Colonic mucosa (tissue), 4 donors: ENCODE measurements around the gene RSBN1. TPM values are rescaled to one million over a fixed set of nuclear protein-coding genes. Genes with fewer than 3 reads are reported as not detected.

Experiments
- DNase-seq: peaks from one replicate; pipeline ENCODE4 v3.0.0-alpha.2; 2020
- H3K27ac ChIP-seq: fragments of 200-600 bp; one replicate; pipeline ENCODE4 v1.8.0; 2021
- H3K27me3 ChIP-seq: fragments of 200-600 bp; one replicate; pipeline ENCODE4 v1.8.0; 2021
- H3K36me3 ChIP-seq: fragments of 200-600 bp; one replicate; pipeline ENCODE4 v1.8.0; 2021
- H3K4me1 ChIP-seq: fragments of 200-600 bp; one replicate; pipeline ENCODE4 v1.8.0; 2021; ENCODE audit warnings: mild to moderate bottlenecking
- H3K4me3 ChIP-seq: fragments of 200-600 bp; one replicate; pipeline ENCODE4 v1.8.0; 2021
- H3K9ac ChIP-seq, 2 donors: one replicate each; pipeline ENCODE4 v1.7.0; 2013; ENCODE audit warnings: control low read depth in 2 of 2, low read depth in 2 of 2, low read length in 2 of 2
- H3K9me3 ChIP-seq: fragments of 200-600 bp; one replicate; pipeline ENCODE4 v1.8.0; 2021
- intact Hi-C: fragments of 100-400 bp; cut with DNase I; formaldehyde crosslinking; loops from one replicate; pipeline ENCODE4 v1.14.1; 2022
- total RNA-seq, 2 donors: library from RNA; stranded (reverse); fragmentation: NEBNext Ultra II Directional in 1 of 2; extraction: Animal tissue kit (Norgen Biotek cat#: 25700) in 1 of 2; gene quantifications; one replicate each; pipeline ENCODE4 v1.2.1, GENCODE V29; 2021
- TF ChIP-seq, protein P1 (sequence below): fragments of 200-600 bp; IDR thresholded peaks from one replicate; pipeline ENCODE4 v1.8.0; 2022; ENCODE audit warnings: antibody characterized with exemption, mild to moderate bottlenecking
- donor health status: healthy.
- donor health status: DM: no; HTN: no; CAD: no.
- donor health status: DM: no; HTN: no; CAD: no.

The RSBN1 gene
- total RNA-seq, 2 donors from 2014 or later = 21.7 to 27.4 TPM

DNA sequence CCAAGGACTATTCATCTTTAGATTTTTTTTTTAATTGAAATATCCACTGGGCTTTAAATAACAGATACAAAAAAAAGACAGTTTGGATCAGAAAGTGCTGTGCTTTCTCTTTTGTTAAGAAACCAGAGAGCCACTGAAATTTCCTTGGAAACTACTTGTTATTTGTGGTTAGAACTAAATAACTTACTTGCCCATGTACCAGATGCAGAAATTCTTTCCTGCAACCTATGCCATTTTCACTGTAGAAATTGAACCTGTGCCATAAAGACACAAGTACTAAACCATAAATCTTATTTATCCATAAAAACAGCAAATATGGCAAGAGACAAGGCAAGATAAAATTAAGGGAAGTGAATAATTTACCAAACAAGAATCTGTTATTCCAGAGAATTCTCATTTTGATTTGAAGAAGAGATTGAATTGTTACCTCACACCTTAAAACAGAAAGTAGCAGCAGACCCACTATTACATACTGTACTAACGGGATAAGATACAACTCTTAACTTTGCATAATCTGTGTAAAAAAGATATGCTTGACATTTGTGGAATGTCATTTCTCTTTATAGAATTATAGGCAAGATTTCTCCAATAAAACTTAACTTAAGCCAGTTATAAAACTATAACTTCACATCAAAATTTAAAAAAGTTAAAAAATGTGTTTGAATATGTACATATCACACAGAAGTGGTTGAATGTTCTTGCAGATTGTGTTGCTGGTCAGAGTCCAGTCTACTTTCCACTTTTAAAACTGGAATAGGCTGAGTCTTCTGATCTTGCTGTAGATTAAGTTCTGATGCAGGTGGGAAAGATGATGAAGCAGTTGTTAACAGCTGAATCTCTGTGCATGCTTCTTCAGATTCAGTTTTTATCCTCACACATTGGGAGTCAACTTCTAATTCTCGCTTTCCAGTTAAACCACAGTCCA lies 46.7 kb downstream of the RSBN1 start:
- Histone ChIP-seq H3K4me1 (no peaks in the 10 kb centered on the region), H3K27me3 (no peaks in the 10 kb centered on the region), H3K27ac (no peak overlapping the region), H3K36me3 (no peaks in the 10 kb centered on the region), H3K9me3 (no peaks in the 10 kb centered on the region), H3K4me3 (no peak overlapping the region), H3K9ac (no peak overlapping the region)
- TF ChIP-seq, protein P1, sequence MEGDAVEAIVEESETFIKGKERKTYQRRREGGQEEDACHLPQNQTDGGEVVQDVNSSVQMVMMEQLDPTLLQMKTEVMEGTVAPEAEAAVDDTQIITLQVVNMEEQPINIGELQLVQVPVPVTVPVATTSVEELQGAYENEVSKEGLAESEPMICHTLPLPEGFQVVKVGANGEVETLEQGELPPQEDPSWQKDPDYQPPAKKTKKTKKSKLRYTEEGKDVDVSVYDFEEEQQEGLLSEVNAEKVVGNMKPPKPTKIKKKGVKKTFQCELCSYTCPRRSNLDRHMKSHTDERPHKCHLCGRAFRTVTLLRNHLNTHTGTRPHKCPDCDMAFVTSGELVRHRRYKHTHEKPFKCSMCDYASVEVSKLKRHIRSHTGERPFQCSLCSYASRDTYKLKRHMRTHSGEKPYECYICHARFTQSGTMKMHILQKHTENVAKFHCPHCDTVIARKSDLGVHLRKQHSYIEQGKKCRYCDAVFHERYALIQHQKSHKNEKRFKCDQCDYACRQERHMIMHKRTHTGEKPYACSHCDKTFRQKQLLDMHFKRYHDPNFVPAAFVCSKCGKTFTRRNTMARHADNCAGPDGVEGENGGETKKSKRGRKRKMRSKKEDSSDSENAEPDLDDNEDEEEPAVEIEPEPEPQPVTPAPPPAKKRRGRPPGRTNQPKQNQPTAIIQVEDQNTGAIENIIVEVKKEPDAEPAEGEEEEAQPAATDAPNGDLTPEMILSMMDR = no peak
- no peak for DNase-seq
- intact Hi-C loops = no loop called here

DNA sequence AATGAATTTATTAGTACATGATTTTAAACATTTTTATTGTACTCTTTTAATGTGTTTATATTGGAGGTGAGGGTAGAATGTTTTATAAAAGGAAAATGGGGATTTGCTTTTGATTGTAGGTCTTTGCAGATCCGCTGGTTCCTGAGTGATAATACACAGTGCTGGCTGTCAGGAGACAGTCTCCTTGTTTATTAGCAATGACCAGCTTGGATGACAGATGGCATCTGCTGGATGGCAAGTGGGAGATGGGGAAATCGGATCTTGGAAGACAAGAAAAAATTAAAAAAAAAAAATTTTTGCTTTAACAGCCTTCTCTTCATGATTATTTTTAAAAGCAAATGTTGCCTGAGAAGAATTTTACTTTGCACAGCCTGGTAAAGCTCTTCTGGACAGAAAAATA lies 48.6 kb downstream of the RSBN1 start:
- no peak overlapping the region for H3K27ac ChIP-seq
- H3K9ac ChIP-seq = no peak overlapping the region
- intact Hi-C loops = loop anchor here (5.0 kb wide), 1 partner anchor 34 kb away; no protein-coding TSS in a partner anchor
- no peak overlapping the region for H3K4me3 ChIP-seq
- TF ChIP-seq, protein P1 = no peak
- no peaks in the 10 kb centered on the region for H3K27me3 ChIP-seq
- H3K36me3 ChIP-seq = no peaks in the 10 kb centered on the region
- H3K9me3 ChIP-seq = no peaks in the 10 kb centered on the region
- DNase-seq = no peak
- H3K4me1 ChIP-seq = no peaks in the 10 kb centered on the region

DNA sequence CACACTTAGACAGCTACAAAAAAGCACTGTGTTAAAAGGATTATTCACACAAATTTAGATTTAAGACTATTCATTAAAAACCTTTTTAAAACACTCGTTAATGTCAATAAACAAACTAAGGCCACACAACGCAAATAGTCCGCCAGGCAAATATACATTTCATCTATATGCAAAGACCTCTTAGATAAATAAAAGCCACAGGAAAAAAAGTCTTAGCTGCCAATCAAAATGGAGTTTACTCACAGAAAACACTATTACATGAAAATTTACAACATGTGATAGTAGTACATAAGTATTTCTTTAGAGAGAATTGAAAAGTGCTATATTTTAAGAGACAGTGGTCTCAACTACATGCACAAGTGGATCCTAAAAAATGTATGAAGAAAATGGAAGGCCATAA lies 50.3 kb downstream of the RSBN1 start:
- Histone ChIP-seq H3K27ac (no peak overlapping the region), H3K4me1 (no peaks in the 10 kb centered on the region)
- intact Hi-C loops = loop anchor here (5.0 kb wide), 1 partner anchor 35 kb away; no protein-coding TSS in a partner anchor

DNA sequence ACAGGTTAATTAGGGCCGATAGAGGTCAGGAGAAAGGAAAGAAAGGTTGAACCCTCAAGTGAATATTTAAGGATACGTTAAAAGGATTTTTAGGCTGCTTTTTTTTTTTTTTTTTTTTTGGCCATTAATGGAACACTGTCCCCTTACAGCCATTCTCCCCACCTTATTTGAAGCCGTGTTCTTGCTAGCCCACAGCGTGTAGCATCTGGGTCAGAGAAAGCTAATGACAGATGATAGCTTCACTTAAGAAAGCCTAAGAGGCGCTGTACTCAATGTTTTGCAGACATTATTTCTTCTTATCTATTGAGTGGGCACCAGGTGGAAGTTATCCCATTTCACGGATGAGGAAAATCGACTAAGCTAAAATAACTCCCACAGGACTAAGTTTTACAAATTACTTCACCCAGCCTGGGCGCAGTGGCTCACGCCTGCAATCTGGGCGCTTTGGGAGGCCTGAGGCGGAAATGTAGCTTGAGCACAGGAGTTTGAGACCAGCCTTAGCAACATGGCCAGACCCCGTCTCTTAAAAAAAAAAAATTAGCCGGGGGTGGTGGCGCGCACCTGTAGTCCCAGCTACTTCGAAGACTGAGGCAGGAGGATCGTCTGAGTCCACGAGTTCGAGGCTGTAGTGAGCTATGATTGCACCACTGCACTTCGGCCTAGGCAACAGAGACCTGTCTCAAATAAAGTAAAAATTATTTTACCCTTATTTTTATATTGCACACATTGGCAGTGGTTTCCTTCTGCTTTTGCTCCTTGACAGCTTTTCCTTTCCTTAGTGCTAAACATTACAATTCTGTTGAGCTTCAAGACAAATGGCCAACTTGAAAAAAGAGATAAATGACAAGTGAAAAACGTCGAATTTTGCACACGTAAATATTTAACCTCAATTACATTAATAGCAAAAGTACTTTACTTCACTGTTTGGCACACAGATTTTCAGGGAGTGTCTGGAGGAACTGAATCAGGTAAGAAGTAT lies 51.9 kb downstream of the RSBN1 start:
- no peaks in the 10 kb centered on the region for H3K27me3 ChIP-seq
- peak overlapping the region; percentile 91 for H3K4me3 ChIP-seq
- peak overlapping the region; percentile 94 for H3K27ac ChIP-seq
- TF ChIP-seq, protein P1 = no peak
- DNase-seq = no peak
- intact Hi-C loops = loop anchor here (5.0 kb wide), 1 partner anchor 37 kb away; no protein-coding TSS in a partner anchor
- H3K9me3 ChIP-seq = no peaks in the 10 kb centered on the region
- H3K9ac ChIP-seq = peak overlapping the region; percentile 93 to 97
- no peaks in the 10 kb centered on the region for H3K36me3 ChIP-seq
- no peaks in the 10 kb centered on the region for H3K4me1 ChIP-seq

More for the DNA sequence above, 50.3 kb downstream of the RSBN1 start:
- no peak overlapping the region for H3K9ac ChIP-seq
- no peaks in the 10 kb centered on the region for H3K36me3 ChIP-seq
- no peak overlapping the region for H3K4me3 ChIP-seq
- H3K9me3 ChIP-seq = no peaks in the 10 kb centered on the region
- H3K27me3 ChIP-seq = no peaks in the 10 kb centered on the region
- TF ChIP-seq, protein P1 = no peak
- no peak for DNase-seq
